HEK293 (cell line): ENCODE measurements around the gene ANGPTL2.

Experiments used
- CTCF ChIA-PET: fragments of 350-600 bp; formaldehyde crosslinking; extraction: SDS; loops from one replicate; lab custom pipeline; 2021; ENCODE audit warnings: antibody characterized with exemption; lab: Yijun Ruan, JAX
- POLR2A ChIA-PET: fragments of 300-600 bp; formaldehyde crosslinking; extraction: SDS; loops from one replicate; lab custom pipeline; 2020; ENCODE audit warnings: antibody characterized with exemption, inconsistent platforms; lab: Yijun Ruan, JAX
- H3K27ac ChIP-seq: fragments of 200-500 bp; sonication (Bioruptor generic); 2 replicates; pipeline ENCODE4 v1.5.1; 2014; ENCODE audit warnings: low read depth, low read length, control low read depth, inconsistent platforms; ENCODE audit errors: extremely low read depth
- H3K36me3 ChIP-seq, 2 experiments: fragments of 200-500 bp in 1 of 2; sonication (Bioruptor generic) in 1 of 2; 1 replicate in 1 of 2; 2 replicates in 1 of 2; pipeline ENCODE4 v1.5.1; 2014 to 2017; ENCODE audit warnings: inconsistent platforms in 2 of 2, low read length in 2 of 2; ENCODE audit not compliant: control insufficient read depth in 2 of 2, insufficient read depth in 1 of 2
- H3K4me1 ChIP-seq: fragments of 200-500 bp; sonication (Bioruptor generic); 2 replicates; pipeline ENCODE4 v1.5.1; 2014; ENCODE audit warnings: mild to moderate bottlenecking, low read length, inconsistent platforms; ENCODE audit not compliant: control insufficient read depth, insufficient read depth
- H3K4me3 ChIP-seq: 2 replicates; pipeline ENCODE4 v1.5.1; 2011; ENCODE audit warnings: low read depth, mild to moderate bottlenecking, control low read depth, low read length, moderate library complexity
- H3K9me3 ChIP-seq: fragments of 200-500 bp; sonication (Bioruptor generic); 2 replicates; pipeline ENCODE4 v1.5.1; 2014; ENCODE audit warnings: low read depth, low read length, inconsistent platforms; ENCODE audit not compliant: control insufficient read depth, insufficient read depth
- FEZF1 ChIP-seq: fragments of 450-650 bp; formaldehyde crosslinking; IDR thresholded peaks from 2 replicates; pipeline ENCODE4 v1.5.1; 2016; ENCODE audit warnings: missing biosample characterization, missing genetic modification characterization
- HOXA7 ChIP-seq: sonication (generic); formaldehyde crosslinking; IDR thresholded peaks from 2 replicates; pipeline ENCODE4 v1.8.1; 2022; ENCODE audit warnings: missing genetic modification reagents, borderline replicate concordance
- OVOL3 ChIP-seq: fragments of 450-650 bp; formaldehyde crosslinking; IDR thresholded peaks from 2 replicates; pipeline ENCODE4 v1.5.1; 2016; ENCODE audit warnings: missing biosample characterization, missing genetic modification characterization
- PRDM6 ChIP-seq: fragments of 450-650 bp; formaldehyde crosslinking; IDR thresholded peaks from 2 replicates; pipeline ENCODE4 v1.5.1; 2017; ENCODE audit warnings: missing biosample characterization, missing genetic modification characterization
- WT1 ChIP-seq: fragments of 450-650 bp; formaldehyde crosslinking; IDR thresholded peaks from 2 replicates; pipeline ENCODE4 v1.5.1; 2016; ENCODE audit warnings: missing biosample characterization, missing genetic modification characterization
- YY1 ChIP-seq: fragments of 450-650 bp; formaldehyde crosslinking; IDR thresholded peaks from 2 replicates; pipeline ENCODE4 v1.5.1; 2018; ENCODE audit warnings: missing biosample characterization, missing genetic modification characterization
- ZFHX2 ChIP-seq: fragments of 450-650 bp; formaldehyde crosslinking; conservative IDR thresholded peaks from 2 replicates; pipeline ENCODE4 v1.5.1; 2016; ENCODE audit warnings: missing biosample characterization, missing genetic modification characterization
- ZIC2 ChIP-seq: fragments of 450-650 bp; formaldehyde crosslinking; IDR thresholded peaks from 2 replicates; pipeline ENCODE4 v1.5.1; 2016; ENCODE audit warnings: missing biosample characterization, missing genetic modification characterization
- ZNF112 ChIP-seq: fragments of 450-650 bp; formaldehyde crosslinking; IDR thresholded peaks from 2 replicates; pipeline ENCODE4 v1.5.0; 2017; ENCODE audit warnings: missing biosample characterization, missing genetic modification characterization
- ZNF138 ChIP-seq: fragments of 450-650 bp; formaldehyde crosslinking; IDR thresholded peaks from 2 replicates; pipeline ENCODE4 v1.5.1; 2016; ENCODE audit warnings: missing biosample characterization, missing genetic modification characterization, borderline replicate concordance
- ZNF2 ChIP-seq: fragments of 450-650 bp; formaldehyde crosslinking; IDR thresholded peaks from 2 replicates; pipeline ENCODE4 v1.5.1; 2016; ENCODE audit warnings: missing biosample characterization, missing genetic modification characterization
- ZNF214 ChIP-seq: fragments of 450-650 bp; formaldehyde crosslinking; IDR thresholded peaks from 2 replicates; pipeline ENCODE4 v1.5.1; 2017; ENCODE audit warnings: missing biosample characterization, mild to moderate bottlenecking, missing genetic modification characterization, borderline replicate concordance
- ZNF350 ChIP-seq: fragments of 450-650 bp; formaldehyde crosslinking; IDR thresholded peaks from 2 replicates; pipeline ENCODE4 v1.5.0; 2017; ENCODE audit warnings: missing biosample characterization, mild to moderate bottlenecking, missing genetic modification characterization
- ZNF37A ChIP-seq: fragments of 450-650 bp; IDR thresholded peaks from 2 replicates; pipeline ENCODE4 v1.5.1; 2018; ENCODE audit warnings: missing biosample characterization, missing genetic modification characterization
- ZNF426 ChIP-seq: fragments of 450-650 bp; formaldehyde crosslinking; IDR thresholded peaks from 2 replicates; pipeline ENCODE4 v1.5.1; 2017; ENCODE audit warnings: missing biosample characterization, missing genetic modification characterization, mild to moderate bottlenecking, inconsistent platforms, moderate library complexity
- ZNF449 ChIP-seq: fragments of 450-650 bp; formaldehyde crosslinking; IDR thresholded peaks from 2 replicates; pipeline ENCODE4 v1.5.1; 2017; ENCODE audit warnings: missing biosample characterization, mild to moderate bottlenecking, missing genetic modification characterization, moderate library complexity
- ZNF488 ChIP-seq: fragments of 450-650 bp; formaldehyde crosslinking; IDR thresholded peaks from 2 replicates; pipeline ENCODE4 v1.5.1; 2016; ENCODE audit warnings: missing biosample characterization, missing genetic modification characterization
- ZNF558 ChIP-seq: fragments of 450-650 bp; formaldehyde crosslinking; IDR thresholded peaks from 2 replicates; pipeline ENCODE4 v1.5.1; 2016; ENCODE audit warnings: missing biosample characterization, missing genetic modification characterization
- ZNF707 ChIP-seq: fragments of 450-650 bp; formaldehyde crosslinking; IDR thresholded peaks from 2 replicates; pipeline ENCODE4 v1.5.1; 2016; ENCODE audit warnings: missing biosample characterization, missing genetic modification characterization
- TF ChIP-seq, protein P1 (sequence below): fragments of 450-650 bp; formaldehyde crosslinking; IDR thresholded peaks from 2 replicates; pipeline ENCODE4 v1.5.1; 2016; ENCODE audit warnings: missing biosample characterization, missing genetic modification characterization
- TF ChIP-seq, protein P2 (sequence below): fragments of 450-650 bp; formaldehyde crosslinking; optimal IDR thresholded peaks from 2 replicates; pipeline ENCODE3; 2016; ENCODE audit warnings: missing biosample characterization, mild to moderate bottlenecking, missing genetic modification characterization
- TF ChIP-seq, protein P3 (sequence below): fragments of 450-650 bp; formaldehyde crosslinking; IDR thresholded peaks from 2 replicates; pipeline ENCODE4 v1.5.1; 2016; ENCODE audit warnings: missing biosample characterization, missing genetic modification characterization
- TF ChIP-seq, protein P4 (sequence below): IDR thresholded peaks from 2 replicates; pipeline ENCODE4 v1.6.1; 2011; ENCODE audit warnings: mild to moderate bottlenecking, low read depth, low read length, borderline replicate concordance
- TF ChIP-seq, protein P5 (sequence below): fragments of 450-650 bp; formaldehyde crosslinking; IDR thresholded peaks from 2 replicates; pipeline ENCODE4 v1.5.1; 2016; ENCODE audit warnings: missing biosample characterization, missing genetic modification characterization

Gene ANGPTL2

GRCh38 chr9:127087836-127088235 lies 34.6 kb downstream of the ANGPTL2 start:
- no peak overlapping the region for H3K4me3 ChIP-seq
- ChIA-PET CTCF (no interaction called here), POLR2A (no interaction called here)
- no peak overlapping the region for H3K27ac ChIP-seq
- H3K4me1 ChIP-seq = no peaks in the 10 kb centered on the region
- no peak for TF ChIP-seq ZNF707 (tag by site-specific recombination)
- no peak for TF ChIP-seq OVOL3 (tag by site-specific recombination)
- TF ChIP-seq ZNF350 = no peak
- TF ChIP-seq ZNF449 (tag by site-specific recombination) = no peak
- no peak for TF ChIP-seq ZNF138 (tag by site-specific recombination)
- TF ChIP-seq, protein P1, sequence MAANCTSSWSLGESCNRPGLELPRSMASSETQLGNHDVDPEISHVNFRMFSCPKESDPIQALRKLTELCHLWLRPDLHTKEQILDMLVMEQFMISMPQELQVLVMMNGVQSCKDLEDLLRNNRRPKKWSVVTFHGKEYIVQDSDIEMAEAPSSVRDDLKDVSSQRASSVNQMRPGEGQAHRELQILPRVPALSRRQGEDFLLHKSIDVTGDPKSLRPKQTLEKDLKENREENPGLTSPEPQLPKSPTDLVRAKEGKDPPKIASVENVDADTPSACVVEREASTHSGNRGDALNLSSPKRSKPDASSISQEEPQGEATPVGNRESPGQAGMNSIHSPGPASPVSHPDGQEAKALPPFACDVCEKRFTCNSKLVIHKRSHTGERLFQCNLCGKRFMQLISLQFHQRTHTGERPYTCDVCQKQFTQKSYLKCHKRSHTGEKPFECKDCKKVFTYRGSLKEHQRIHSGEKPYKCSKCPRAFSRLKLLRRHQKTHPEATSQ (tag by site-specific recombination) = no peak
- no peak for TF ChIP-seq ZFHX2
- no peak for TF ChIP-seq HOXA7
- TF ChIP-seq FEZF1 (tag by site-specific recombination) = no peak
- TF ChIP-seq, protein P2, sequence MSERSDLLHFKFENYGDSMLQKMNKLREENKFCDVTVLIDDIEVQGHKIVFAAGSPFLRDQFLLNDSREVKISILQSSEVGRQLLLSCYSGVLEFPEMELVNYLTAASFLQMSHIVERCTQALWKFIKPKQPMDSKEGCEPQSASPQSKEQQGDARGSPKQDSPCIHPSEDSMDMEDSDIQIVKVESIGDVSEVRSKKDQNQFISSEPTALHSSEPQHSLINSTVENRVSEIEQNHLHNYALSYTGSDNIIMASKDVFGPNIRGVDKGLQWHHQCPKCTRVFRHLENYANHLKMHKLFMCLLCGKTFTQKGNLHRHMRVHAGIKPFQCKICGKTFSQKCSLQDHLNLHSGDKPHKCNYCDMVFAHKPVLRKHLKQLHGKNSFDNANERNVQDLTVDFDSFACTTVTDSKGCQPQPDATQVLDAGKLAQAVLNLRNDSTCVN (tag by site-specific recombination) = no peak
- no peaks in the 10 kb centered on the region for H3K9me3 ChIP-seq
- H3K36me3 ChIP-seq = no peaks in the 10 kb centered on the region

DNA sequence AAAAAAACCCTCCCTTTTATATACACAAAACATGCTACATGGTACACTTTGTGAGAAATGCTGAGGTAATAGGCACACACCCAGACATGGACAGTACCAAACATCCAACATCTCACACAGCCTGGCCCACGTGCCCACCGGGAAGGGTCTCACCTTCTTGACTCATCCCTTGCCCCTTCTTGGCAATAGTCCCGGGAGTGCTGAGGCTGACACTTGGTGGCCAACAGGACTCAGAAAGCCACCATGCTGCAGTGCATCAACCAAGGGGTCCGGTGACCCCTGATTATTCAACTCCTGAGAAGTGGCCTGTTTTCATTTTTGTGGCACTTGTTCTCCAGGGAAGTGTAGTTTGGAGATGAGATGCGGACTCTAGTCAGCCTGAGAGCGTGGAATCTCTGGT lies 35.0 kb downstream of the ANGPTL2 start:
- CTCF ChIA-PET = no interaction called here
- H3K4me1 ChIP-seq = no peaks in the 10 kb centered on the region
- POLR2A ChIA-PET = no interaction called here
- TF ChIP-seq WT1 (tag by site-specific recombination) = no peak
- no peak for TF ChIP-seq ZIC2 (tag by site-specific recombination)
- TF ChIP-seq, protein P3, sequence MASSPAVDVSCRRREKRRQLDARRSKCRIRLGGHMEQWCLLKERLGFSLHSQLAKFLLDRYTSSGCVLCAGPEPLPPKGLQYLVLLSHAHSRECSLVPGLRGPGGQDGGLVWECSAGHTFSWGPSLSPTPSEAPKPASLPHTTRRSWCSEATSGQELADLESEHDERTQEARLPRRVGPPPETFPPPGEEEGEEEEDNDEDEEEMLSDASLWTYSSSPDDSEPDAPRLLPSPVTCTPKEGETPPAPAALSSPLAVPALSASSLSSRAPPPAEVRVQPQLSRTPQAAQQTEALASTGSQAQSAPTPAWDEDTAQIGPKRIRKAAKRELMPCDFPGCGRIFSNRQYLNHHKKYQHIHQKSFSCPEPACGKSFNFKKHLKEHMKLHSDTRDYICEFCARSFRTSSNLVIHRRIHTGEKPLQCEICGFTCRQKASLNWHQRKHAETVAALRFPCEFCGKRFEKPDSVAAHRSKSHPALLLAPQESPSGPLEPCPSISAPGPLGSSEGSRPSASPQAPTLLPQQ (tag by site-specific recombination) = no peak
- TF ChIP-seq, protein P4, sequence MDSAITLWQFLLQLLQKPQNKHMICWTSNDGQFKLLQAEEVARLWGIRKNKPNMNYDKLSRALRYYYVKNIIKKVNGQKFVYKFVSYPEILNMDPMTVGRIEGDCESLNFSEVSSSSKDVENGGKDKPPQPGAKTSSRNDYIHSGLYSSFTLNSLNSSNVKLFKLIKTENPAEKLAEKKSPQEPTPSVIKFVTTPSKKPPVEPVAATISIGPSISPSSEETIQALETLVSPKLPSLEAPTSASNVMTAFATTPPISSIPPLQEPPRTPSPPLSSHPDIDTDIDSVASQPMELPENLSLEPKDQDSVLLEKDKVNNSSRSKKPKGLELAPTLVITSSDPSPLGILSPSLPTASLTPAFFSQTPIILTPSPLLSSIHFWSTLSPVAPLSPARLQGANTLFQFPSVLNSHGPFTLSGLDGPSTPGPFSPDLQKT = no peak
- TF ChIP-seq ZNF488 (tag by site-specific recombination) = no peak
- no peak for TF ChIP-seq ZNF2 (tag by site-specific recombination)
- no peak for TF ChIP-seq YY1 (tag by site-specific recombination)
- no peak for TF ChIP-seq ZNF37A (tag by site-specific recombination)
- TF ChIP-seq ZNF112 (tag by site-specific recombination) = no peak
- TF ChIP-seq ZNF214 (tag by site-specific recombination) = no peak
- TF ChIP-seq ZNF558 = no peak
- TF ChIP-seq ZNF426 (tag by site-specific recombination) = no peak
- TF ChIP-seq PRDM6 = no peak
- TF ChIP-seq, protein P5, sequence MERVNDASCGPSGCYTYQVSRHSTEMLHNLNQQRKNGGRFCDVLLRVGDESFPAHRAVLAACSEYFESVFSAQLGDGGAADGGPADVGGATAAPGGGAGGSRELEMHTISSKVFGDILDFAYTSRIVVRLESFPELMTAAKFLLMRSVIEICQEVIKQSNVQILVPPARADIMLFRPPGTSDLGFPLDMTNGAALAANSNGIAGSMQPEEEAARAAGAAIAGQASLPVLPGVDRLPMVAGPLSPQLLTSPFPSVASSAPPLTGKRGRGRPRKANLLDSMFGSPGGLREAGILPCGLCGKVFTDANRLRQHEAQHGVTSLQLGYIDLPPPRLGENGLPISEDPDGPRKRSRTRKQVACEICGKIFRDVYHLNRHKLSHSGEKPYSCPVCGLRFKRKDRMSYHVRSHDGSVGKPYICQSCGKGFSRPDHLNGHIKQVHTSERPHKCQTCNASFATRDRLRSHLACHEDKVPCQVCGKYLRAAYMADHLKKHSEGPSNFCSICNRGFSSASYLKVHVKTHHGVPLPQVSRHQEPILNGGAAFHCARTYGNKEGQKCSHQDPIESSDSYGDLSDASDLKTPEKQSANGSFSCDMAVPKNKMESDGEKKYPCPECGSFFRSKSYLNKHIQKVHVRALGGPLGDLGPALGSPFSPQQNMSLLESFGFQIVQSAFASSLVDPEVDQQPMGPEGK (tag by site-specific recombination) = no peak

More for the DNA sequence above, 35.0 kb downstream of the ANGPTL2 start:
- H3K9me3 ChIP-seq = no peaks in the 10 kb centered on the region
- no peaks in the 10 kb centered on the region for H3K36me3 ChIP-seq
- H3K27ac ChIP-seq = no peak overlapping the region
- H3K4me3 ChIP-seq = no peak overlapping the region
